DMS 273 treated with DMSO at 0.1 percent for 48 hours (cell line): ENCODE results near the gene KHNYN.
"Not testable (repeated sequence)": the region's sequence is repeated elsewhere in the genome, so short reads cannot be mapped to it uniquely, and the experiment has no call there.

Source experiments
- DNase-seq: peaks from one replicate; lab custom pipeline; 2025; lab: John Stamatoyannopoulos, UW

Gene KHNYN

GRCh38 chr14:24437736-24438067, 7.9 kb downstream of the KHNYN start:
- DNase-seq, result no peak

DNA sequence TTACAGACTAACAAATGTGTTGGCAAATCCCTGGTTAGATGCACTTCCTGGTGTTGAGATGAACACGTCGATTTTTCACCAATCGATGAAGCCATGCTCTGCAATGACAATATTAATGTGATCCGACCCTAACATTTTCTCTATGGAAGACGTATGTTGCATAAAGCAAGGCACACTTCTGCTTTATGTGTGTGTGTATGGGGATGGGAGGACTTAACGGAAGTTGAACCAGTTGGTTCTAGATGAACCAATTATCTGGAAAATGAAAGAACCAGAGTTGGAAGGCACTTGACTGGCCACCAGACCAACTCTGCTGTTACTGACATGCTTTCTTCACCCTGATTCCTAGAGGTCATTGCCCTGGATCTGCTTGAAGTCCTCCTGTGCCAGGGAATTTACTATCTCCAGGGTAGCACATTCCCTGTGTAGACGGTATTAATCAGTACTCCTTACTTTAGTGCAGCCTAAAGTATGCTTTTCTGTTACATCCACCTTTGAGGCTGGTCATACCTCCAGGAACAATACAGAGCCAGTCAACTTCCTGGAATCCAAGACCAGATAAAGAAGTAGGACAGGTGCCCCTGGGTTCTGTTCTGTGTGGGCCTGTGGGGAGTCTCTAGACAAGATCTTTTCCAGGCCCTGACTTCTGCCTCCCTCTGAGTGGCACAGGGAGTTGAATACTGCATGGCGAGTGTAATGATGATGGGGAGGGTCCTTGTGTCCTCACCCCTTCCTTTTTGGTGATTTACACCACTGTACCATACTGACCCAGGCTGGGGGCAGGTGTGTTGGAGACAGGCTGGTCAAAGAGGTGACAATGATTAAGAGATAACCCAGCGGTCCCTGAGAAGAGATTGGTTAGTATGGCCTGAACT, 8.7 kb downstream of the KHNYN start:
- DNase-seq, result no peak

DNA sequence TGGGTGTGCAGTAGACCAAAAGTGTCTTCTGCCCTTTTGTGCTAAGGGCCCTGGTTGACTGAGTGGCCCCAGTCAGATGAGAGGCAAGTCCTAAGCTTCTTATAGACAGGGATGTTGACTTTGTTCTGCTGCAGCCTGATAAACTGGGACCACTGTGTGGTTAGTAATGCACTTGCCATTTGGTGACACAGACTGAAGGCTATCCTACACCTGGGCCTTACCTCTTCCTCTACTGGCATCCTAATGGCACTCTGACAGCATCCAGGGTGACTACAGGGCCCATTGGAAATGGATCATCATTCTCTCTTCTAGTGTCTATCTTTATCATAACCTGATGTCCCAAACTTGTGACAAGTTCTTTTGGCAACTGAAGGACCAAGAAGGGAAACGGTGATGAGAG, 9.5 kb downstream of the KHNYN start:
- no peak for DNase-seq

- DNase-seq, result no peak
Measured at GRCh38 chr14:24439830-24440605, 10.3 kb downstream of the KHNYN start.

GRCh38 chr14:24440606-24441399, 11.0 kb downstream of the KHNYN start:
- DNase-seq, result no peak

GRCh38 chr14:24441485-24441884, 11.7 kb downstream of the KHNYN start:
- no peak for DNase-seq

GRCh38 chr14:24441904-24442239, 12.1 kb downstream of the KHNYN start:
- peak; percentile 44 for DNase-seq

GRCh38 chr14:24442240-24443052, 12.7 kb downstream of the KHNYN start, which contains the start of gene SDR39U1:
TSS of gene SDR39U1 (minus strand) at chr14:24442776. CDS start at chr14:24442769, 7 bp downstream.
- peak; percentile 98 for DNase-seq

DNA sequence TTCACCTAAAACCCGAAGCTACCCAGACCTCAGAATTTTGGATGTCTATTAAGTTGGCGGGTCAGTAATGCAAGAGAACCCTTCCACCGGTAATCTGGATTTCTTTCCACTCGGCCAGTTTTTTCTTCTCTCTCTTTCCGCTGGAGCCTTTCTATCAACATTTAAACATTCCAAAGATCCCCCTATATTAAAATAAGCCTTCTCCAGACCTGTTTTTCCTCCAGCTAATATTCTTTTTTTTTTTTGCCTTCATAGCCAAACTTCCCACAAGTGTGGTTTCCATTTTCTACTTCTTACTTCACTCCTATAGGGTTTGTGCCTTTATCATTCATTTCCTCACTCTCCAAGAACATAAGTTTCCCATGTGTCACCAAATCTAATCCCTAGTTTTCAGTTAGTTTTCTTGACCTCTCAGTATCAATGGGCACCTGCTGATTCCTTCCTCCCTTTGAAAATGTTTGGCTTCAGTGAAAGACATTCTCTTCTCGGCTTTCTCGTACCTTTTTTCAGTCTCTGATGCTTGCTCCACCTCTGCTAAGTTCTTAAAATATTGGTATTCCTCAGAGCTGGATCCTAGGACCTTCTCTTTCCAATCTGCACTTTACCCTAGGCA, 13.4 kb downstream of the KHNYN start:
- no peak for DNase-seq

GRCh38 chr14:24450828-24451227, 21.1 kb downstream of the KHNYN start:
- not testable (repeated sequence) for DNase-seq

DNA sequence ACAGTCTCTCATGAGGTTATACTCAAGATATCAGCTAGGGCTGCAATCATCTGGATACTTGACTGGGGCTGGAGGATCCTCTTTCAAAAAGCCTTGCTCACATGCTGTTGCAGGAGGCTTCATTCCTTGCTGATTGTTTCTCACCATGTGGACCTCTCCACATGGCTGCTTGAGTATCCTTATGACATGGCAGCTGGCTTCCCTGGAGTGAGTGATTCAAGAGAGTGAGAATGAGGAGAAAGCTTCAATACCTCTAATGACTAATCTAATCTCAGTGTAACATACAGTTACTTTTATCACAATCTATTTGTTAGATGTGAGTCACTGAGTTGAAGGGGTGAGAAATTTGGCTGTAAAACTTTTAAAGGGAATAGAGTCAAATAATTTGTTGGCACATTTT, 27.2 kb downstream of the KHNYN start:
- DNase-seq, result no peak

- no peak for DNase-seq
Measured at GRCh38 chr14:24458736-24459135, 29.0 kb downstream of the KHNYN start.

DNA sequence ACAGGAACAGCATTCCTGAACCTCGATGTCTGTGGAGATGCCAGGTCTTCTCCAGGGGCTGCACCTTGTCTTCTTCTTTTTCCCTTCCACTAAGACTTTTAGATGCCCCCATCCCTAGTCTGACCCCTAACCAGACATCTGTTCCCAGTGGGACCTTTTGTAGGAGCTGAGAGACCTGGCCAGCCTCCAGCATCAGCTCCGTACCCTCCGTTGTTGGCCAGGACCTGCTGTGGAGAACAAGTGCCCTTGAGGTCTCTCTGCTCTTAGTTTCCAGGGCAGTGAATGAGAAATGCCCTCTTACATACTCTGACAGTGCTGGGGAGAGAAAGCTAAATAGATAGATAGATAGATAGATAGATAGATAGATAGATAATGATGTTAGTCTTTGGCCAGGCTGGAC, 29.6 kb downstream of the KHNYN start:
- no peak for DNase-seq

- no peak for DNase-seq
Measured at GRCh38 chr14:24461336-24461735, 31.6 kb downstream of the KHNYN start.

DNA sequence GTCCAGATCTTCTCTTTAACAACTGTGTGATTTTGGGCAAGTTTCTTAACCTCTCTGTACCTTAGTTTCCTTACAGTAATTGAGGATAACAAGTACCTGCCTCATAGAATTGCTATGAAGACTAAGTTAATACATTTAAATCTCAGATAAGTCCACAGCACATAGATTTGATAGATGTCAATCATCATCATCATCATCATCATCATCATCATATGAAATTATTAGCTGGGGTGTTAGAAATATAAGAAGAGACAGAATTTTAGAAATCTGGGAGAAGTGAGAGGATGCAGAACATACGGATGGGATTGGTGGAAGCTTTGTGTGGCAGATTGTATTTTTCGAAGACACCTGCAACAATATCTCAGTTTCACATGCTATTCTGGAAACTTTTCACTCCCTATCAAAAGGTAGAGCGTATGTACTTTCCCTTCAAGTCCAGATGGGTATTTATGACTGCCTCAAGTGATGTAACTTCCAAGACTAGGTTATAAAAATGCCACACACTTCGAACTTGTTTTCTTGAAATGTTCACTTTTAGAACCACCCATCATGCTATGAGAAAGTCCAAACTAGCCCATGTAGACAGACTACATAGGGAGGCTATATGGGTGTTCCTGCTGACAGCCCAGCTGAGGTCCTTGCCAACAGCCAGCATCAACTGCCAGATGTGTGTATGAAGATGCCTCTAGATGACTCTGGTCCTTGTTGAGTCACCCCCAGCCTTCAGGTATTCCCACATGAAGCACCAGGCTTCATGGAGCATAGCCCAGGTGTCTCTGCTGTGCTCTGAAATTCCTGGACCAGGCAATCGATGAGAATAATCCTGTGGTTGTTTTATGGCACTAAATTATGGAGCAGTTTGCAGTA, 33.5 kb downstream of the KHNYN start:
- DNase-seq, result no peak

- DNase-seq, result no peak
Measured at GRCh38 chr14:24463884-24464785, 34.4 kb downstream of the KHNYN start.

DNA sequence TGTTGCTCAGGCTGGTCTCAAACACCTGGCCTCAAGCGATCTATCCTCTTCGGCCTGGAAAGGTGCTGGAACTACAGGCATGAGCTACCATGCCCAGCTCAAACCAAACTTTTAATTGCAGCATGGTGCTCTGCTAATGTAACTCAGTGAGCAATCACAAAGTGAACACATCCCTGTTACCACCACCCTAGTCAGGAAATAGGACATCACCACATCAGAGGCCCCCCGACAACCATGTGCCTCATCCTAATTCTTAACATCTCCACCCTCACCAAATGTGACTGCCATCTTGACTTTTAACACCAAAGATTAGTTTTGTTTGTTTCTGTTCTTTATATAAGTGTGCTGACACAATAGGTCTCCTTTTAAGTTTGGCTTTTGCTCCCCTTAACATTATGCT, 35.6 kb downstream of the KHNYN start:
- no peak for DNase-seq

GRCh38 chr14:24465805-24466204, 36.1 kb downstream of the KHNYN start:
- DNase-seq, result no peak

DNA sequence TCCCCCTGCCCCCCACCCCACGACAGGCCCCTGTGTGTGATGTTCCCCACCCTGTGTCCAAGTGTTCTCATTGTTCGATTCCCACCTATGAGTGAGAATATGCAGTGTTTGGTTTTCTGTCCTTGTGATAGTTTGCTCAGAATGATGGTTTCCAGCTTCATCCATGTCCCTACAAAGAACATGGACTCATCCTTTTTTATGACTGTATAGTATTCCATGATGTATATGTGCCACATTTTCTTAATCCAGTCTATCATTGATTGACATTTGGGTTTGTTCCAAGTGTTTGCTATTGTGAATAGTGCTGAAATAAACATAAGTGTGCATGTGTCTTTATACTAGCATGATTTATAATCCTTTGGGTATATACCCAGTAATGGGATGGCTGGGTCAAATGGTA, 40.7 kb downstream of the KHNYN start:
- DNase-seq, result not testable (repeated sequence)
